Urinary bladder (tissue), 4 donors: ENCODE results near the gene MERTK. TPM values are rescaled to one million over a fixed set of nuclear protein-coding genes. Genes with fewer than 3 reads are reported as not detected.
"Not testable (repeated sequence)": the region's sequence is repeated elsewhere in the genome, so short reads cannot be mapped to it uniquely, and the experiment has no call there.

Experiments used
- DNase-seq: peaks from one replicate; pipeline ENCODE4 v3.0.0-alpha.2; 2015; ENCODE audit errors: extremely low spot score
- H3K27ac ChIP-seq: one replicate; pipeline ENCODE4 v1.5.1; 2013; ENCODE audit warnings: low read depth, mild to moderate bottlenecking, moderate library complexity
- H3K36me3 ChIP-seq: one replicate; pipeline ENCODE4 v1.6.1; 2013; ENCODE audit warnings: mild to moderate bottlenecking, moderate library complexity; ENCODE audit not compliant: insufficient read depth
- H3K4me1 ChIP-seq: one replicate; pipeline ENCODE4 v1.6.1; 2013; ENCODE audit warnings: mild to moderate bottlenecking, moderate library complexity; ENCODE audit not compliant: insufficient read depth
- H3K4me3 ChIP-seq: one replicate; pipeline ENCODE4 v1.5.1; 2013; ENCODE audit warnings: low read depth, low read length
- WGBS: extraction: QIAGEN DNeasy Blood & Tissue Kit; methylation state at CpG from one replicate; pipeline ENCODE4 v1.1.7; 2013; 5-methylcytosine and 5-hydroxymethylcytosine counted together
- polyA plus RNA-seq: library from polyadenylated mRNA; stranded (reverse); fragments of 200-250 nt; gene quantifications from one replicate; pipeline ENCODE4 v1.2.3, GENCODE V29; 2013
- total RNA-seq: library from RNA; depleted of rRNA; stranded (reverse); fragments of >200 nt; gene quantifications from one replicate; pipeline ENCODE4 v1.2.3, GENCODE V29; 2014
- donor health status: healthy with polysubstance abuse.
- donor health status: healthy.

Gene MERTK
- total and polyA plus RNA-seq, 2 donors, result 16.1 to 17.6 TPM

DNA sequence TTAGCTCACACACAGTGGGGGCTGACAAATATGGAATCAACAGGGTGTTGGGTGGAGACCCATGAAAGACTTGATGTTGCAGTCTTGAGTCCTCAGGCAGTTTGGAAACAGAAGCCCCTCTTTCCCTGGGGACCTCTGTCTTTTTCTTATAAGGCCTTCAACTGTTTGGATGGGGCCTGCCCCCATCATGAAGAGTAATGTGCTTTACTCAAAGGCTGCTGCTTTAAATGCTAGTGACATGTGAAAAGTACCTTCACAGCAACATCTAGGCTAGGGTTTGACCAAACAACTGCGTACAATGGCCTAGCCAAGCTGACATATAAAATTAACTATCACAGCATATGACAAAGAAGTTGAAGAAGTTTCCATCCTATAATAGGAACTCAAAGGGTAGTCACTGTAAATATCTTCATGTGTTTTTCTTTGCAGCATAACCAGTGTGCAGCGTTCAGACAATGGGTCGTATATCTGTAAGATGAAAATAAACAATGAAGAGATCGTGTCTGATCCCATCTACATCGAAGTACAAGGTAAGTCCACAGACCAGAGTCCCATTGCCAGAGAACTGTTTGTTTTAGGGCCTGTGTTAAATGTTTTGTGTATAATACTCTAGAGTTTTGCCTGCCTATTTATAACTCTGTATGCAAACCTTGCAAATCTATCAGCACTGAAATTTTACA is 46.3 kb downstream of the MERTK start:
- Histone ChIP-seq H3K4me3 (no peak overlapping the region), H3K36me3 (no peaks in the 10 kb centered on the region), H3K4me1 (no peaks in the 10 kb centered on the region), H3K27ac (no peak overlapping the region)
- no peak for DNase-seq
- 49% methylated on average over 5 of the region's 5 CpGs for WGBS

- DNase-seq, result no peak
- H3K36me3 ChIP-seq, result no peaks in the 10 kb centered on the region
- H3K4me1 ChIP-seq, result no peaks in the 10 kb centered on the region
- WGBS, result 71% methylated on average over 2 of the region's 2 CpGs
- no peak overlapping the region for H3K27ac ChIP-seq
- H3K4me3 ChIP-seq, result no peak overlapping the region
Measured at GRCh38 chr2:111945444-111946293, 47.3 kb downstream of the MERTK start.

- no peaks in the 10 kb centered on the region for H3K4me1 ChIP-seq
- no peak overlapping the region for H3K27ac ChIP-seq
- H3K4me3 ChIP-seq, result no peak overlapping the region
- DNase-seq, result peak; percentile 62
- 30% methylated on average over 9 of the region's 9 CpGs for WGBS
- H3K36me3 ChIP-seq, result no peaks in the 10 kb centered on the region
Measured at GRCh38 chr2:111946294-111947114, 48.1 kb downstream of the MERTK start.

GRCh38 chr2:111947219-111947618 is 48.8 kb downstream of the MERTK start:
- no peaks in the 10 kb centered on the region for H3K4me1 ChIP-seq

DNA sequence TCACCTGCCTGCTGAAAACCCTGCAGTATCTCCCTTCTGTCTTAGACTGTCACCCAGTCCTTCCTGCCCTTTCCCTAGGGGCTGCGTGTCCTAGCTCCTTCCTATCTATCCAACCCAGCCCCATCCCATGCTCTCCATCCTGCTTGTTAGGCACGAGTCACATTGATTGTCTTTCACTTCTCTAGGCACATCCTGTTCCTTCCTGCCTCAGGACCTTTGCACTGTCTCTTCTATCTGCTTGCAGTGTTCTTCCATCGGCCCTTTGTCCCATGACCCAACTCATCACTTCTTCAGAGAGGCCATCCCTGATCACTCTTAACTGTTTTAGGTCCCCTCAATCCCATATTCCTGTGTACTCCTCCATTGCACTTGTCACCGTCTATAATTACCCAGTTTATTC is 50.4 kb downstream of the MERTK start:
- no peak for DNase-seq
- Histone ChIP-seq H3K4me3 (no peak overlapping the region), H3K27ac (no peak overlapping the region), H3K4me1 (no peaks in the 10 kb centered on the region), H3K36me3 (no peaks in the 10 kb centered on the region)
- WGBS, result 95% methylated on average over 4 of the region's 4 CpGs

More at GRCh38 chr2:111947219-111947618, 48.8 kb downstream of the MERTK start:
- H3K36me3 ChIP-seq, result no peaks in the 10 kb centered on the region
- WGBS, result 91% methylated on average over 11 of the region's 11 CpGs
- DNase-seq, result no peak
- no peak overlapping the region for H3K4me3 ChIP-seq
- H3K27ac ChIP-seq, result no peak overlapping the region

GRCh38 chr2:111950236-111950635 is 51.8 kb downstream of the MERTK start:
- 86% methylated on average over 1 of the region's 1 CpG for WGBS
- H3K27ac ChIP-seq, result no peak overlapping the region

DNA sequence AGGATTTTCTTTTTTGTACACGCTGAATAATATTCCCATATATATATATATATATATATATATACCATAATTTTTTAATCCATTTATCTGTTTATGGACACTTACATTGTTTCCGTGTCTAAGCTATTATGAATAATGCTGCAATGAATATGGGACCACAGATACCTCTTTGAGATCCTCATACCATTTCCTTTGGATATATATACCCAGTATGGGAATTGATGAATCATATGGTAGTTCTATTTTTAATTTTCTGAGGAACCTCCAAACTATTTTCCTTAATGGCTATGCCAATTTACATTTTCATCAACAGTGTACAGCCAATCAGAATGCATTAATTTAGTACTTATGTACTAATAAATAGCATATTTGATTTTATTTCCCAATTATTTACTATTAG is 53.1 kb downstream of the MERTK start:
- Histone ChIP-seq H3K4me1 (no peaks in the 10 kb centered on the region), H3K36me3 (no peaks in the 10 kb centered on the region), H3K27ac (no peak overlapping the region), H3K4me3 (no peak overlapping the region)
- DNase-seq, result no peak
- WGBS, result 100% methylated on average over 2 of the region's 2 CpGs

More at GRCh38 chr2:111950236-111950635, 51.8 kb downstream of the MERTK start:
- DNase-seq, result no peak
- Histone ChIP-seq H3K4me1 (no peaks in the 10 kb centered on the region), H3K36me3 (no peaks in the 10 kb centered on the region), H3K4me3 (no peak overlapping the region)

DNA sequence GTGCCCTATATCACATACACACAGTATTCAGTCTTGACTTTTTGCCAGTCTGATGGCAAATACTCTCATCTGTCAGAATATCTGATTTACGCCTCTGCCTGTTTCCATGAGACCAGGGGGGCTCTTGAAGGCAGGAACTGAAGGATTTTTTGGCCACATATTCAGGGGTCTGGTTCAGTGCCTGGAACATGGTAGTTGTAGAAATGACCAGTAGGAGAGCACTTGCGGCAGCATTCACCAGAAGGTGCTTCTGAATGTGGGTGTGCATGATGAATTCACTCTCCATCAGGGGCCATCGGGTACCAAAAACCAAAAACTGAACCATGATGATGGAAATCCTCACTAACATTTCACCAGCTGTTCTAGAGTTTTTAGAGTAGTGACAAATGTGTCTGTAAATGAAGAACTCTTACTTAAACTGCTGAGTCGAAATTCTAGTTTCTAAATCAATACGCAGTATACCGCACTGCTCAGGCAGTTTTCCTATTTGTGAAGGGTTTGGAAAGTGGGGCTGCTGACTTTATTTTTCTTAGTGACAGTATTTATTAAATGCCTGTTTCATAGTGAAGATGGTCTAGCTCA is 54.6 kb downstream of the MERTK start:
- H3K4me3 ChIP-seq, result no peak overlapping the region
- no peak for DNase-seq
- no peaks in the 10 kb centered on the region for H3K4me1 ChIP-seq
- H3K36me3 ChIP-seq, result no peaks in the 10 kb centered on the region
- 94% methylated on average over 6 of the region's 6 CpGs for WGBS
- no peak overlapping the region for H3K27ac ChIP-seq

- no peak for DNase-seq
- 60% methylated on average over 6 of the region's 6 CpGs for WGBS
- H3K4me1 ChIP-seq, result no peaks in the 10 kb centered on the region
- H3K36me3 ChIP-seq, result no peaks in the 10 kb centered on the region
- H3K27ac ChIP-seq, result no peak overlapping the region
- no peak overlapping the region for H3K4me3 ChIP-seq
Measured at GRCh38 chr2:111954602-111955332, 56.4 kb downstream of the MERTK start.

DNA sequence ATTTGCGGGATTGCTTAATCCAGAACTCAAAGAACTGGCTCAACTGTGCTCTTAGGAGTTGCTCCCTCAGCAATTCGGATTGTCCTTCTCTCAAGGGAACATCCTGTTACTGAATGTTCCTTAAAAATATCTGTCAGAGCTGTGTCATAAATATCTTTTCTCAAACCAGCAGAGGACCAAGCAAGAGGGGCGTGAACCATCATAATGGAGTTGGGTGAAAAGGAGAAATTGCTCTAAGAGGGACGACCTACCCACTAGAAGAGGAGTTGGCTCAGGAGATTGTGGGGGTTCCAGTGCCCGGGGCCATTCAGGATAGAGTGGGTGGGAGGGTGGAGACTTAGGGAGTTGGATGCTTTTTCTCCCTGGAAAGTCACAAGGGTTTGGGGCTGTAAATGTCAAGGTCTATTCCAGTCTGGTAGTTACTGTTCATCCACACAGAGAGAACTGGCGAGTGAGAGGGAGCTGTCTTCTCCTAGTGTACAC is 59.5 kb downstream of the MERTK start:
- H3K36me3 ChIP-seq, result no peaks in the 10 kb centered on the region
- no peak overlapping the region for H3K27ac ChIP-seq
- H3K4me1 ChIP-seq, result no peaks in the 10 kb centered on the region
- no peak overlapping the region for H3K4me3 ChIP-seq
- 83% methylated on average over 6 of the region's 6 CpGs for WGBS
- no peak for DNase-seq

GRCh38 chr2:111958901-111959300 is 60.5 kb downstream of the MERTK start:
- Histone ChIP-seq H3K4me1 (no peaks in the 10 kb centered on the region), H3K27ac (no peak overlapping the region), H3K36me3 (no peaks in the 10 kb centered on the region), H3K4me3 (no peak overlapping the region)
- 79% methylated on average over 1 of the region's 1 CpG for WGBS
- DNase-seq, result no peak

DNA sequence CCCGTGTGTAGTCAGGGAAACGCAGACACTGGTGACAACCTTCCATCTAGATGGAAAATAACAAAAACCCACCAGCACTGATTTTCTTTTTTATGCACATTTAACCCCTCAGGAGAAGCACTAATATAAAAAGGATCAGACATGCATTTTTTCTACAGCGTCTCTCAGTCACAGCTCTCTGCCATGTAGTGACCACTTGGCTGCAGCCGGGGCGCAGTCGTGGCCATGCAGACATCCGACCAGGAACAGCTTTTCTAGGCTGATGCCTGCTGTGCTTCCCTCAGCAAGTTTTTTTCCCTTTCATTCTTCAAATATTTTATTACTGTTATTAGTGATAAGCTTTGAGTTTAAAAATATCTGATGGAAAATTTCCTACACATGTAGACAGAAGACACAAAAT is 63.3 kb downstream of the MERTK start:
- no peak for DNase-seq
- H3K4me3 ChIP-seq, result no peak overlapping the region
- no peak overlapping the region for H3K27ac ChIP-seq
- H3K4me1 ChIP-seq, result no peaks in the 10 kb centered on the region
- H3K36me3 ChIP-seq, result no peaks in the 10 kb centered on the region
- 86% methylated on average over 7 of the region's 7 CpGs for WGBS

- not testable (repeated sequence) for H3K4me3 ChIP-seq, H3K36me3 ChIP-seq, H3K27ac ChIP-seq, H3K4me1 ChIP-seq, DNase-seq
- WGBS, result 72% methylated on average over 8 of the region's 9 CpGs
Measured at GRCh38 chr2:111963086-111963485, 64.7 kb downstream of the MERTK start.
